G401.6 (cell line): ENCODE results near the gene TLCD5.

Source experiments
- FAIRE-seq: peaks from 2 replicates; lab custom pipeline; 2012; peaks lifted over from hg19 to GRCh38; lab: Jason Lieb, UNC

The TLCD5 gene

DNA sequence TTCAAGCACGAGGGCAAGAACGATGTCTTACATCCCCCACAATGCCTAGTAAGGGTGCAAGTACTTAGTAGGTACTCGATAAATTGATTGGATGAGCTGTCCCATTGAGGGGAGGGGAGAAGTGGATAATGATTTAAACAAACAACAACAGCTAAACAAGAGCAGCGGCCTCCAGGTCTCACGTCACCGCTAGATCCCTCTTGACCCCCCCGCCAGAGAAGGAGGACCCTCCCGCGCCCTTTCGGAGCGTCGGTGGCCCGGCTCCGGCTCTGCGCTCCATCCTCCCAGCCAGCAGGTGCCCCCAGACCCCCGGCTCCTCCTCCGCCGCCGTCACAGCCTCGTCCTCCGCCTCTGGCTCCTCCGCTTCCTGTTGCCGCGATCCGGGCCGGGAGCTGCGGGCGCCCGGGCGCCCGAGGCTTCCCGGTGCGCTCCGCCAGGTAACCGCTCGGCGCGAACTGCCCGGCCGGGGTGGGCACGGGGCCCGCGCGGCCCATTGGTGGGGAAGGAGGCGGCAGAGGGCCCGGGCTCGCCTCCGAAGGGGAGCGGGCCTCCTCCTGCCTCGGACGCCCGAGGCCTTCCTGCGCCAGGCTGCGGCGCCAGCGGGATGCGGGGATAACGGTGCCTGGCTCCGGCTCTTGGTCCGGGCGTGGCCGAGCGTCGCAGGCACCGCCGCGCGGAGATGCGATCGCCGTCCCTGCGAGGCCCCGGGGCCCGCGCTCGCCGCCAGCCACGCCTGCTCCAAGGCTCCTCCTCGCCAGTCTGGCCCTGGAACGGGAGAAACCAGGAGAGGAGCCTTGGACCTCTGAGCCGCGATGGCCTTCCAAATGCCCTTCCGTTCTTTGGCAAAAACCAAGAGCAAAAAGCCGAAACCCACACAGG lies at the start of gene TLCD5:
Gene TLCD5, plus strand, starts transcription at position 368 of the 879 bp plus-strand sequence. CDS start 2,143 bp downstream, outside the sequence.
- no peak for FAIRE-seq

DNA sequence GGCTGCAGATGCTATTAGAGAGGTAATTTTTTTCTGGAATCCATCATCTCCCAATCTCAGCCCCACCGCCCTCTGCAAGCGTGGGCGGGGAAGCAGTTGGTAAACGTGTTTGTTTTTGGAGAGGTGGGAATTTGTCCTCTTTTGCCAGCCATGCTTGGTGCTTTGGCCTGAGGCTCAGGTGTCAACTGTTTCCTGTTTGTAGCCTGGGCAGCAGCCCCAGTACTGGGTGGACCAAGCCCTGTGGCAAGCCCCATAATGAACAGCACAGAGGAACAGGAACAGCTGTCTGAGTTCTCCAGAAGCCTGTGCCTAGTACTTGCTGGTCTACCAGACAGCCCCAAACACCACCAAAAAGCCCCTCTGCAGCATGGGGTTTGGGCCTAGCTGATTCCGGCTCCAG lies 45.6 kb upstream of the TLCD5 start:
- no peak for FAIRE-seq

DNA sequence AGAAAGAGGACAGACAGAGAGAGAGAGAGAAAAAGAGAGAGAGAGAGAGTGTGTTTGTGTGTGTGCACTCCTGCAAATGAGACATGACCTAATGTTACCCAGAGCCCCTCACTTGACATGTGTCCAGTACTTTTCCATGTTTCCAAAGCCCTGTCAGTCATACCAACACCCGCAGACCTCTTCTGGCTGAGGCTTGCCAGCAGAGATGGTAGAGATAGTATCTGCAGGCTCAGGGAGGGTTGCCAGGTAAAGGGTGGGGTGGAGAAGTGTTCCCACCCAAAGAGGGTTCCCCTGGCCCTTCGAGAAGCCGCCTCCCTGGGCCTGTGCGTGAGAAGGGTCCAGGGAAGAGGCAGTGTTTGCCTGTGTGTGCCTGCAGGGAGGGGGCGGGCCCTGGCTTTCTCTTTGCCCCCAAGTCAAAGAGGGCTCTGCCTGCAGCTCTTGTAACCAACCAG lies 44.5 kb upstream of the TLCD5 start:
- FAIRE-seq, result no peak

DNA sequence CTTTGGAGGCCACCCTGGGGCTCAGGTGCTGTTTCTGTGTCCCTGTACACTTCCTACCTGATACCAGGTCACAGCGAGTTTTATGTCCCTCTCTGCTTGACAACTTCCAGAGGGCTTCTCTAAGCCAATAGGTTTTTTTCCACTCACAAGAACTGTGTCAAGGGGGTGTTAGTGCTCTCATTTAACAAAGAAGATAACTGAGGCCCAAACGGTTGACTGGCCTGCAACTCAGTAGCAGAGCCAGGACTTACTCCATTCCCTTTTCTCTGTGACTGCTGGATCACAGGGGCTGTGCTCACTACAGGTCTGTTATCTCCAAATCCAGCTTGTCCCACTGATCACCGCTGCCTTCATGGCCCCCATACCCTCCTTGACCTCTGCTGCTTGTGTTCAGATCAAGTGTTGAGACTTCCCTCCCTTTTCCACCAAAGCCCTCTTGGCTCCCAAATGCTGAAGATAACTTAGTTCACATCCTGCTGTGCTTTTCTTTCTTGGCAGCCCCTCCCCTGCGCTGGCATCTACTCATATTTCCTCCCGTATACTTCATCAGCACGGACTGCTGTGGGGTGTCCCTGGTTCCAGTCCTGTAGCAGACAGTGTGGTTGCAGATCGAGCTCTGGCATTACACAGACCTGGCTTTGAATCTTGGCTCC lies 43.8 kb upstream of the TLCD5 start:
- FAIRE-seq, result no peak

DNA sequence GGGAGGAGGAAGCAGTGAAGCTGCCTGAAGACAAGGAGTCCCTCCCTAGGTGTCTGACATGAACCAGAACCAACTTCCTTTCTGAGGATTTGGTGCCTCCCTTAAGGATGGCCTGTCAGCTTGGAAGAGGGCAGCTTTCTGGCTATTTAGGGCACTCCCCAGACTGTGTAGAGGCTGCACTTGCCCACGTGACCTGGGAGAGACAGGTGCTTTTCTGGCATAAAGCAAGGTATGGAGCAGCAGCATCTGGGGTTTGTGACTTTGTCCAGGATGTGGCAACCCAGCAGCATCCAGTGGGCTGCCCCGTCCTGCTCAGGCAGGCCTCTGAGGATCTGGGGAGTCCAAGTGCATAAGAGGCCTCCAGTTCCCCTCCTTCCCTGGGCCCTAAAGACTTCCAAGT lies 42.0 kb upstream of the TLCD5 start:
- no peak for FAIRE-seq

DNA sequence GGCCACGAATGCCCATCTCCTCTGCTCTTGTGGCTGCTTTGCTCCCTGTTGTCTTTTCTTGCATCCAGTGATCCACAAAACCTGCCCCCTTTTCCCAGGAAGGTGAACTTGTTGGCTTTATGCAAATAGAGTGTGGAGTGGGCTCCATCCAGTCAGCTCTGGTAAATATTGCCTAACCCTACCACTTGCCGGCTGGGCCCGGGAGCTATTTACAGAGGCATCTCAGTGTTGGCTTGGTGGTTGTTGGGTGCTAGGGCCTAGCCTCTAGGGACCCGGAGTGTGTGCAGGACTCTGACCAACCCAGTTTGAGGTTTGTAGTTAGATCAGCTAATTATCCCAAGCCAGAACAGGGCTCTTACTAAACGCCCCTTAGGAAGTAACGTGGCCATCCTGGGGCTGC lies 40.8 kb upstream of the TLCD5 start:
- FAIRE-seq, result no peak

DNA sequence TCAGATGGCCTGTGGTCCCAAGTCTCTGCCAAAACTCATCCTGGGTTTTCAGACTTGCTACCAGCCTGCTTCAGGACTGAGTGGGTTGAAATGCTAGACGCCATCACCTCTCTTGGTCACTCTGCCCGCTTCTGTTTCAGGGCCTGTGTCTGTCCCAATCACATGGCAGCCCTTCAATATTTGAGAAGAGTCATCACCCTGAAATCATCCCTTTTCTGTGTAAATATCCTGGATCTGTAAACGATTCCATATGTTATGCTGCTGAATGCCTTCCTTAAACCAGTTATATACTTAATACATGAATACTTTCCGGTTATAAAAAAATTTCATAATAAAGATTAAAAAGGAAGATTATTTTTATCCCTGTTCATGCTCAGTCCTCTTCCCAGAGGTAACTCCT lies 39.8 kb upstream of the TLCD5 start:
- FAIRE-seq, result no peak

DNA sequence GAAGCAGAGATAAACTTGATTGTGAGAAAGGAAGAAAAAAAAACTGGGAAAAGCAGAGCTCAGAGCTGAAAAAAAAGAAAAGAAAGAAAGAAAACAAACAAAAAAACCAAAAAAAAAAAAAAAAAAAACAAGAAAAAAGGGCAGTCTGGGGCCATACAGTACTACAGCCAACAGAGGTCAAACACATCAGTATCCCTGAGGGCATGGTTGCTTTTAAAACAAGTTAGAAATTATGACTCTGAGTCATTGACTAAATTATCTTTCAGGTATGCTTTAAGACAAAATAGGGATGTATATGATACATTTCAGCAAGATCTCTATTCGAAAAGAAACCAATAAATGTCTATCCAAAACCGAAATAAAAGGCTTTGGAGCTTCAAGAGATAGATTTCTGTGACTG lies 37.1 kb upstream of the TLCD5 start:
- no peak for FAIRE-seq

DNA sequence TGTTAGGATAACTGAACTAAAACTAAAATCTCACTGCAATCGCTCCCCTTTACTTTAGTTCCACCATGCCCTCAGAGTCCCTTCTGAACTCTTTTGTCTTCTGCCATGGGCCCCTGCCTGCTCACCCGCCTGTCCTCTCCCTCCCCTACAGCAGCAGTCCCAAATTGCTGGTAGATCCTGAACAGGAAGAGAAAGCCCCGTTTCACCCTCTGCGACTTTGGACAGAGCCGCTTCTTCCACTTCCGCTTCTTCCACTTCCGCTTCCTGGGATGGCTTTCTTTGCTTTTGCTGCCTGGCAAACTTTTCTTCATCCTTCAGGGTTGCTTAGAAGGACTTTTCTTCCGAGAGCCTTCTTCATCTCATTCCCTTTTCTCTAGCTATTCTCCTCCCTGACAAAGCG lies 35.7 kb upstream of the TLCD5 start:
- no peak for FAIRE-seq

DNA sequence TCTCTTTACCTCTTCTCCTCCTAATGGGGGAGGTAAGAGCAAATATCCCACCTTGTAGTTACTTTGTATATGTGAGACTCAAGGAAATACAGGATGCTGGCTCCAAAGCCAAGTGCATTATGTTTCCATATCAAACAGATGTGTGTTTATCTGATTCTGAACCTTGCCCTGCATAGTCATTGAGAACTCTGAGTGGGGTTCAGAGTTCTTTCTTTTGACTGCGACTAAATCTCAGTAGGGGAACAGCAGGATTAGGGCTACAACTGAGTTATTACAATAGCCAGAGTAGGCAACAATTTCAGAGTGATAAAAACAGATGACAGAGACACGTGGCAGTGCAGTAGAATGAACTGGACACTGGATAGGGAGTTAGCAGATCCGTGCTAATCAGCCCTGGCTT lies 34.1 kb upstream of the TLCD5 start:
- FAIRE-seq, result no peak

DNA sequence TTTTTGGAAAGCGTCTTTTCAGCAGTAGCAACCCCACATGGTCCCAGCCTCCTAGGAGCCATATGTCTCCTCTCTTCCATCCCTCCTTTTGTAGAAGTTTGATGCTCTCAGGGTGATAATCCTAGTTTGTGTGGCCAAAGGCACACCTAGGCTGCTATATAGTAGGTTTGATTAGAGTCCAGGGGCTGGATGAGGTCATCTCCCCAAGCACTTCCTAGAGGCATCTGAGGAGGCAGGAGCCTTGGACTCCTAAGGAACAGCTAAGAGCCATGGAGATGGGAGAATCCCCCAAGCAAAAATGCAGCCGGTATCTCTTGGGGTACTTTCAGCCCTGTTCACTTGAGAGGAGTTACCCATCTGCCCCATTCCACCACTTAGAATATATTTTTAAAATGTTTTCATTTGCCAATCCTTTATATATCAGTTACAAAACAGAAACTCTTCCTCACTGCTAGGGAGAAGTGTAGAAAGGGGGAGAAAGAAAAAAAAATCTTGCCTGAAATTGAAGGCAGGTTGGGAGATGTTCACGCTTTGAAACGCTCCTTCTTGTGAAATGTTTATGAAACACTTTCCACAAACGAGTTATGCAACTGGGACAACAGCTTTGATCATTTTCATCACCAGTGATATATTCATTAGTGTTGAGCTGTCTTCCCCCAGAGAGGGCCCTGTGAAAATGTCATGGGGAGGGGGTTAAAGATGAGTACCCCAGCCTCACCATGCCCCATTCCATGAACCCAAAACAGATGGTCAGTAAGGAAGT lies 31.9 kb upstream of the TLCD5 start:
- no peak for FAIRE-seq

DNA sequence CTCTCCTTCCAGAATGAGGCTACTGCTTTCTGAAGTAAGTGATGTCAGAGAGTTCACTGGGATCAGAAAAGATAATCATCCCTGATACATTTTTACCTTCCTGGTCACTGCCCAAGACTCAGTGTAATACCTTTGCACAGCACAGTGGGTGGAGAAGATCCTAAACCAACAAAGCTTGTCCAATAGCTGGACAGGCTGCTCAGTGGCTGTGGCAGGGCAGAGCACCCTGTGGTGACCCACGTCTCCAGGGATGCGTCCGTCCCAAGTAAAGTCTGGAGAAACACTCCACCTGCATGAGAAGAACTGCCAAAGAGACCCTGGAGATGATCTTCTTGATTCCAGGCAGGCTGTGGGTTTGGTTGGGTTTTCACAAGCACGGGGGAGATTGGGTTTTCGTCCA lies 31.0 kb upstream of the TLCD5 start:
- FAIRE-seq, result no peak

DNA sequence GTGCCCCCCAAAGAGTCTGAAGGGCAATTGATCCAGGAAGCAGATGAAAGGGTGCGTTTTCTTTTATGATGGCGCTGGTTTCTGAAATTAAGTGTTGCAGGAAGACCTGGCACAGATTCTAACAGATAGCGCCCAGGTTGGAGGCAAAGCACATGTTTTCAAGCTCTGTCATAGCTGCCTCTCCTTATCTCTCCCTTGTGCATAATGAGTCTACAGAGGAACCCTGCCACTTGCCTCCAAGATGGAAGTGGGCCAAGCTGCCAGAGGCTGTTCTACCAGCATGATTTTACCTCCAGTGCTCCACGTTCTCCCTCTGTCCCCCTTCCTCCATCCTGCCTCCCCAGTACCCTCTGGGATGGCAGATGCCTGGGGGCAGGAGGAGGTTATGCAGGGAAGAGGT lies 30.0 kb upstream of the TLCD5 start:
- no peak for FAIRE-seq

DNA sequence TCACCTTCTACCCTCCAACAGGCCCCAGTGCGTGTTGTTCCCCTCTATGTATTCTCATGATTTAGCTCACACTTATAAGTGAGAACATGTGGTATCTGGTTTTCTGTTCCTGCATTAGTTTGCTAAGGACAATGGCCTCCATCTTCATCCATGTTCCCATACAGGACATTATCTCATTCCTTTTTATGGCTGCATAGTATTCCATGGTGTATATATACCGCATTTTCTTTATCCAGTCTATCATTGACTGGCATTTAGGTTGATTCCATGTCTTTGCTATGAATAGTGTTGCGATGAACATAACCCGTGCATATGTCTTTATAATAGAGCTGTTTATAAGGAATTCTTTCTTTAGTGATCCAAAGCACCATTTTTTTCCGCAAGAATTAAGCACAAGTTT lies 28.5 kb upstream of the TLCD5 start:
- FAIRE-seq, result no peak

DNA sequence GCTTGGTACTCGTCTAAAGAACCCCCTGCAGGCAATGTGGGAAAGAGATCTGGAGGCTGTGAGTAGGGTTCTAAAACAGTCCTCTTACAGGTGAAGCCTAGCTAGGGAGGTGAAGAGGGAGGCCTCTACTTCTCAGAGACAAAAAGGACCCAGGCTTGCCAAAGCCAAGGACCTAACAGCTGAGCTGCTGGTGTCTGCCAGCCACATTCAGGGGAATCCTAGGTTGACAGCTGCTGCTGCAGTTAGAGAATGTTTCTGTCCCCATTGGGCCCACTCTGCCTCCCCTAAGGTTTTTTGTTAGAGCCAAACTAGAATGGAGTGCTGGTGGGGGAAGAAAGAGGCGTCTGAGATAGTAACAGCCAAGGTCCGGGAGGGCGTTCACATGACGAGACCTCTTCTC lies 26.6 kb upstream of the TLCD5 start:
- FAIRE-seq, result no peak

DNA sequence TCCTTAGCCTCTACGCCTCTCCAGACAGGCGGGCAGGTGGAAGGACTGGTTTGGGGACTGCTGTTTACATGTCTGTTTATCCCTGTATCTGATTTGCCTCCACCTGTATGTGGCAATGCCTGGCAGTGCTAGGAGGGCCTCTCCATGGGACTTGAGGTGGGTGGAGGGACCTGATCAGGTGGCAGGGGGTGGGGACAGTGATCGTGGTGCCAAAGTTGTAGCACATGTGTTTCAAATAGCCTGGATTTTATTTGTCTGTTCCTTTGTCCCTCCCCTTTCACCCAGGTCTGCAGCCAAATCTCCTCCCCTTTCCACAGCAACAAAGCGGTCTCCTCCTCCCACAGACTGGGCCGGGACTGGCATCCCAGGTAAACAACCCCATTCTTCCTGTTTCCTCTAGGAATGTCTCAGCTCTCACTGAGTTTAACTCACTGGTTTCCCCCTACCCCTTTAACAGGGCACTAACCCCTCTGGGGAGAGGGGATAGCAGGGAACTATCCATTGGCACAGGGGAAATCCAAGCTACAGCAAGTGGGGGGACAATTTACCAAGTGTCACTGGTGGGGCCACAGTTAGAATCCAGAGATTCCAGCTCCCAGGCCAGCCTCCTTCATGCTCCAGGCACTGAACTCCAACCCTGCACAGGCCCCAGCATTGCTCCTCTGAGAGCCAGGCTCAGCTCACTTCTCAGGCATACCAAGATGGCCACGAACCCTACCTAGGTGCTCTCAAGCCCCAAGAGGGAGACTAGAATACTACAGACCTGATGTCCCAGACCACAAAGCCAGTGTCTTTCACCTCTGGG lies 22.9 kb upstream of the TLCD5 start:
- no peak for FAIRE-seq

DNA sequence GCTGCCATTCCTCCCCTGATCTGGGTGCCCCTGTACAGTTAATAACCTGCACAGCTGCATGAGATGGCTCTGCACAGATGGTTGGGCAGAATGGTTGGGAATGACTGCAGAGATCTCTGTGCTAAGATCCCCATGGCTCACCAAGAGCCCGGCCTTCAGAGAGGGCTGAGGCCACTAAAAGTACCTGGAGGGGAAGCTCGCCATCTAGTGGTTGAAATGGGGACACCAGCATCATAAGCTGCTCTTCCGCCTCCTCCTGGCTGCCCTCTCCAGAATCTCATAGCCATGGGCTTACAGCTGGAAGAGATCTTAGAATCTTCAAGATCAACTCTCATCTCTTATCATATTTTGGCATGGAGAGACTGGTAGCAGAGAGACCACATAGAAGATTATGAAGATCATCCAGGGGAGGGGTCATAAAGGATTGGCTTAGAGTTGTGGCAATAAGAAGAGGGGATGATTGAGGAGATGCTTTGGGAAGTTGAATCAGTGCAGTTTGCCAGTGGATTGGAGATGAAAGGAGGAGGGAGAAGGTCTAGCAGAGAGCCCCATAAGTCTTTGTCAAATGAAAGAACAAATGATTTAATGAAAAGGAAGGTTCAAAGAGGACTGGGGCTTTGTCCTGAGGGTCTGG lies 22.0 kb upstream of the TLCD5 start:
- FAIRE-seq, result no peak

DNA sequence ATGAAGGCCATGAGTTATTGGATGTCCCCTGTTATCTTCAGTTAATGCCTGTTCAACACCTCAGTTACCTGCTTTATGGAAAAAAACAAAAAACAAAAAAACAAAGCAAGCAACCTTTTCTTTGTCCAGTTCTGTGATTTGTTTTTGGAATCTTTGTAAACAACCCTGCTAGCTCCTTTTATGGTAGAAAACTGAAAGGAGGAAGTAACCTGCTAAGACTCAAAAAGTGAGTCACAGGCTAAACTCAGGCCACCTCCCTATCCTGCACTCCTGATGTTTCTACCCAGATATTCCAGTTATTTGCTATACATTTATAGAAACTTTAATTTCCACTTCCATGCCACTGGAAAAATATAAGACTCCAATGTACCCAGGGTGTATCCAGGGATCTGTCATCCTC lies 20.6 kb upstream of the TLCD5 start:
- FAIRE-seq, result no peak

DNA sequence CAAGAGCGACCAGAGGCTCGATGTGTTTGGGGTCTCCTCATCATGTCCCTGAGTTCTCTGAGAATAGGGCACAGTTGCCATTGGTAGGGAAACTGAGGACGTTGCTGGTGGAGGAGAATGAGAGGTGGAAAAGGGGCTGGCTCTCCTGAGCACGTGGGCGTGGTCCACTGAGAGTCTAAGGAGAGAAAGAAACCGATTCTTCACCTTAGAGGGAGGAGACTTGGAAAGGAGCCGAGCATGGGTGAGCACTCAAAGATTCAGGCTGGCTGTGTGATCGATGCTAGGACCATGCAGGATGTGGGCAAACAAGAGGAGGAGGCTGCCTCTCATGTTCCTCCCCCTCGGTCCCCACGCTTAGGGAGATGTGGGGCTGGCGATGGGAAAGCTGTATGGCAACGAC lies 19.8 kb upstream of the TLCD5 start:
- FAIRE-seq, result no peak

DNA sequence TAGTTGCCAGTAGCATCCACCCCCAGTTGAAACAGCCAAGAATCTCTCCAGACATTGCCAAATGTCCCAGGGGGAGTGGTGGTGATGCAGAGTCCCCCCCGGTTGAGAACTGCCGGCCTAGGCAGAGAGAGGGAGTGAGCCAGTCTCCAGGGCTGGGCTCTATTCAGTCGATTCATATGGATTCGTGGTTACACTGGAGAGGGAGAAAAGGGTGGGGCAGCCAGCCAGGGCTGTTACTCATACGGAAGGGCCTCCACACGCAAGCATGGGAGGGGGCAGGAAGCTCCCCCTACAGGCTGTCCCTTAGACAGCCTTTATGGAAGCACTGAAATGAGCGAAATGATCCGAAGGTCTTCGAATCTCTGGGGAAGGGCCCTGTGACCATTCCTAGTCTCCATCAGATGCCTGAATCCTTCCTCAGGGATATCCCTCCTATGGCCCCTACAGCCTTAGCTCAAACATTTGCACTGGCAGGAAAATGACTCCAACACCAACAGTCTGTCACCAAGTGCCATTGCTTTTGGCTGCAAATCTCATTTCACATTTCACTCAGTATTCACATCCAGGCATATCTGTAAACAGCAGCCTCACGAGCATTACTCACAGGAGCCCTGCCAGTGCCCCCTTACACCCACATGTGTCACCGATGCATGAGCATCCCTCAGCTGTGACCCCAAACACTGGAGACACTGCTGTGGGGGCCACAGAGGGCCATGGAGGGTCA lies 18.4 kb upstream of the TLCD5 start:
- no peak for FAIRE-seq

DNA sequence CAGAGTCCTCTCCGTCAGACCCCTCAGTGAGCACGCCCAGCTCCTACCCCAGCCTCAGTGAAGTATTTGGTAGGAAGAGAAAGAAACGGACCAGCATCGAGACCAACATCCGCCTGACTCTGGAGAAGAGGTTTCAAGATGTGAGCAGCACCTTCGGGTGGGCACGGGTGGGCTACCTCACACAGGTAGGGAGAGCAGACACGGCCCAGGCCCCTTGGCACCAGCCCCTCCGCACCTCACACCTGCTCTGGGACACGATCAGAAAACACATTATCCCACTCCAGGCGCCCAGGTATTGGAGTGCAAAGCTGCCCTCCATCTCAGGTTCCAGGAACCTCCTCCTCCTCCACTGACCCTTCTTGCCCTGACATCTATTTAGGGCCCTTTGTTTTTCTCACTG lies 17.6 kb upstream of the TLCD5 start:
- no peak for FAIRE-seq
